OCI-LY1 (cell line): ENCODE data around the gene CRYGS.

Experiments
- H2AFZ ChIP-seq: fragments of 200-600 bp; sonication (generic), shearing (Covaris generic); 2 replicates; pipeline ENCODE4 v1.6.0; 2014; ENCODE audit warnings: antibody characterized with exemption, mild to moderate bottlenecking, low read length
- H3F3A ChIP-seq: fragments of 200-600 bp; sonication (generic), shearing (Covaris generic); 2 replicates; pipeline ENCODE4 v1.6.0; 2014; ENCODE audit warnings: mild to moderate bottlenecking, antibody characterized with exemption, low read length, moderate library complexity; ENCODE audit not compliant: insufficient read depth
- H3K27ac ChIP-seq: fragments of 200-600 bp; sonication (generic); 2 replicates; pipeline ENCODE4 v1.5.1; 2014; ENCODE audit warnings: low read length, mixed run types, mild to moderate bottlenecking, low read depth; ENCODE audit not compliant: poor library complexity, severe bottlenecking
- H3K27me3 ChIP-seq: fragments of 200-600 bp; sonication (generic); 2 replicates; pipeline ENCODE4 v1.6.0; 2014; ENCODE audit warnings: antibody characterized with exemption, mild to moderate bottlenecking, low read length, moderate library complexity; ENCODE audit not compliant: insufficient read depth
- H3K36me3 ChIP-seq: fragments of 200-600 bp; sonication (generic); 2 replicates; pipeline ENCODE4 v1.6.1; 2014; ENCODE audit warnings: mild to moderate bottlenecking, antibody characterized with exemption, low read length, moderate library complexity, mixed read lengths; ENCODE audit not compliant: insufficient read depth
- H3K4me1 ChIP-seq: fragments of 200-600 bp; sonication (generic); 2 replicates; pipeline ENCODE4 v1.5.1; 2014; ENCODE audit warnings: mild to moderate bottlenecking, low read length, moderate library complexity; ENCODE audit not compliant: insufficient read depth, severe bottlenecking
- H3K4me2 ChIP-seq: fragments of 200-600 bp; sonication (generic), shearing (Covaris generic); 2 replicates; pipeline ENCODE4 v1.6.1; 2014; ENCODE audit warnings: low read length
- H3K4me3 ChIP-seq: fragments of 200-600 bp; sonication (generic); 2 replicates; pipeline ENCODE4 v1.5.1; 2014; ENCODE audit warnings: low read length, low read depth, mild to moderate bottlenecking, mixed read lengths; ENCODE audit not compliant: poor library complexity, severe bottlenecking
- H3K79me2 ChIP-seq: fragments of 200-600 bp; shearing (Covaris generic); 2 replicates; pipeline ENCODE4 v1.6.1; 2016; ENCODE audit warnings: mixed run types, low read length, mixed read lengths; ENCODE audit not compliant: insufficient read depth
- H3K9ac ChIP-seq: fragments of 200-600 bp; sonication (generic), shearing (Covaris generic); 2 replicates; pipeline ENCODE4 v1.6.1; 2014; ENCODE audit warnings: mild to moderate bottlenecking, low read length, mixed read lengths
- H3K9me2 ChIP-seq: fragments of 200-600 bp; sonication (generic), shearing (Covaris generic); 2 replicates; pipeline ENCODE4 v1.6.1; 2014; ENCODE audit warnings: low read depth, mild to moderate bottlenecking, low read length, mixed read lengths
- H3K9me3 ChIP-seq: fragments of 200-600 bp; shearing (Covaris generic); 2 replicates; pipeline ENCODE4 v1.6.1; 2014; ENCODE audit warnings: low read length, mixed read lengths
- H4K20me1 ChIP-seq: fragments of 200-600 bp; sonication (generic), shearing (Covaris generic); 2 replicates; pipeline ENCODE4 v1.6.0; 2016; ENCODE audit warnings: mild to moderate bottlenecking, low read length; ENCODE audit not compliant: insufficient read depth
- EZH2 ChIP-seq: fragments of 200-600 bp; sonication (generic), shearing (Covaris generic); IDR thresholded peaks from 2 replicates; pipeline ENCODE4 v1.8.0; 2017; ENCODE audit warnings: borderline replicate concordance, mixed run types, mild to moderate bottlenecking, antibody characterized with exemption, low read length, moderate library complexity, mixed read lengths
- TF ChIP-seq, protein P1 (sequence below): fragments of 200-600 bp; sonication (generic), shearing (Covaris generic); IDR thresholded peaks from 2 replicates; pipeline ENCODE4 v1.5.1; 2017; ENCODE audit warnings: mild to moderate bottlenecking, antibody characterized with exemption, low read length, moderate library complexity, mixed read lengths

CRYGS gene

DNA sequence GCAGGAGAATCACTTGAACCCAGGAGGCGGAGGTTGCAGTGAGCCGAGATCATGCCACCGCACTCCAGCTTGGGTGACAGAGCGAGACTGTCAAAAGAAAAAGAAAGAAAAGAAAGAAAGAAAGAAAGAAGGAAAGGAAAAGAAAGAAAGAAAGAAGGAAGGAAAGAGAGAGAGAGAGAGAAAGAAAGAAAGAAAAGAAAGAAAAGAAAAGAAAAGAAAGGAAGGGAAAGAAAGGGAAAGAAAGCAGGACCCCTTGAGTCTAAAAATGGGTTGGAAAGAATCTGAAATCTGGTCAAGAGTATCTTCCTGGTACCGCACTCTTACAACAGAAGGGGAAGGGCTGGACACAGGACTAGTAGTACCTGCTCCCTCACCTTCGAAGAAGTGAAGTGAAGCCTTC, 19.6 kb downstream of the CRYGS start:
- Histone ChIP-seq H3K9ac (peak overlapping the region; percentile 64), H3K4me2 (peak overlapping the region; percentile 63), H3K4me1 (peaks cover 69% of the 10 kb centered on the region), H3K4me3 (no peak overlapping the region), H3K27ac (peak overlapping the region; percentile 96), H4K20me1 (no peaks in the 10 kb centered on the region), H2AFZ (no peak overlapping the region), H3K9me3 (no peaks in the 10 kb centered on the region), H3F3A (0 out of 2 replicates have a peak, but pooled peaks cover 9% of the 10 kb centered on the region), H3K27me3 (no peaks in the 10 kb centered on the region), H3K36me3 (no peaks in the 10 kb centered on the region), H3K9me2 (no peaks in the 10 kb centered on the region), H3K79me2 (no peaks in the 10 kb centered on the region)
- TF ChIP-seq EZH2: no peak
- TF ChIP-seq, protein P1, sequence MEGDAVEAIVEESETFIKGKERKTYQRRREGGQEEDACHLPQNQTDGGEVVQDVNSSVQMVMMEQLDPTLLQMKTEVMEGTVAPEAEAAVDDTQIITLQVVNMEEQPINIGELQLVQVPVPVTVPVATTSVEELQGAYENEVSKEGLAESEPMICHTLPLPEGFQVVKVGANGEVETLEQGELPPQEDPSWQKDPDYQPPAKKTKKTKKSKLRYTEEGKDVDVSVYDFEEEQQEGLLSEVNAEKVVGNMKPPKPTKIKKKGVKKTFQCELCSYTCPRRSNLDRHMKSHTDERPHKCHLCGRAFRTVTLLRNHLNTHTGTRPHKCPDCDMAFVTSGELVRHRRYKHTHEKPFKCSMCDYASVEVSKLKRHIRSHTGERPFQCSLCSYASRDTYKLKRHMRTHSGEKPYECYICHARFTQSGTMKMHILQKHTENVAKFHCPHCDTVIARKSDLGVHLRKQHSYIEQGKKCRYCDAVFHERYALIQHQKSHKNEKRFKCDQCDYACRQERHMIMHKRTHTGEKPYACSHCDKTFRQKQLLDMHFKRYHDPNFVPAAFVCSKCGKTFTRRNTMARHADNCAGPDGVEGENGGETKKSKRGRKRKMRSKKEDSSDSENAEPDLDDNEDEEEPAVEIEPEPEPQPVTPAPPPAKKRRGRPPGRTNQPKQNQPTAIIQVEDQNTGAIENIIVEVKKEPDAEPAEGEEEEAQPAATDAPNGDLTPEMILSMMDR: no peak

DNA sequence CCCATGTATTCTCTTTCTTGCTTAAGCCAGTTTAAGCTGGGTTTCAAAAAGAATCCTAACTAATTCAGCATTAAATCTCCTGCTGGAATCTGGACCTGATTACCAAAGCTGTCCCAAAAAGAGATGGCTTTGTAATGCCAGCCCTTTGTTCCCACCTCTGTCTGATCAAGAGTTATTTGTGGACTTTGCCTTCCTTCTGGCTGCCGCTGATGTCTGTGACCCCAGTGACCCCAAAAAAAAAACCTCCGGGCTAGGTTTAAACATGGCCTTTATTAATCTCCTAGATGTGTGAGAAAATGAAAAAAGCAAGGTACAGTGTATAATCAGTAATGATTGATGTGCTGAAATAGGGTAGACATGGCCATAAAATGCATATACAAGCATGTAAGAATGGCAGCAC, 20.7 kb downstream of the CRYGS start:
- Histone ChIP-seq H3K4me3 (no peak overlapping the region), H3K9me3 (no peaks in the 10 kb centered on the region), H3K27ac (peak overlapping the region; percentile 37), H4K20me1 (no peaks in the 10 kb centered on the region), H3K9ac (no peak overlapping the region), H3K4me2 (no peak overlapping the region), H3F3A (0 out of 2 replicates have a peak, but pooled peaks cover 12% of the 10 kb centered on the region), H3K4me1 (peaks cover 70% of the 10 kb centered on the region), H3K79me2 (no peaks in the 10 kb centered on the region), H3K9me2 (no peaks in the 10 kb centered on the region), H3K27me3 (no peaks in the 10 kb centered on the region), H2AFZ (no peak overlapping the region), H3K36me3 (no peaks in the 10 kb centered on the region)
- no peak for TF ChIP-seq EZH2
- TF ChIP-seq, protein P1: no peak

DNA sequence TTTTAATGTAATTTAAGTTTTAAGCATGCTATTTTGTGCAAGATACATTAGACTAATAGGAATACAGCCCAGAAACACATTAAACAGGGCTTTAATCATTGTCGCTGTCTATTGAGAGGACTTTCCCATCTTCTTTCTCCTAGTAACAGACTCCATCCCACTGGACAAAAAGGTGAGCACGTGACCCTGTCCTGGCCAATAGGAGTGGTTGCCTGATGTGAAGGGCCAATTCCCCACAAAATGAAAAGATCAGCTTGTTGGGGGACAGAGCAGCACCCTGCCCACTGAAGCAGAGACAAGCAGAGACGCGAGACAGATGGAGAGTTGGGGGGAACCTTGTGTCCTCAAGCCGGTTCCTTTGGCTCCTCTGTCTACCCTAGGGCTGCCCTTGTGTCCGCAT, 21.2 kb downstream of the CRYGS start:
- Histone ChIP-seq H3K4me1 (peaks cover 74% of the 10 kb centered on the region), H3F3A (0 out of 2 replicates have a peak, but pooled peaks cover 12% of the 10 kb centered on the region), H3K36me3 (no peaks in the 10 kb centered on the region), H3K4me2 (no peak overlapping the region), H4K20me1 (no peaks in the 10 kb centered on the region), H2AFZ (no peak overlapping the region), H3K27me3 (no peaks in the 10 kb centered on the region), H3K79me2 (no peaks in the 10 kb centered on the region), H3K27ac (peak overlapping the region; percentile 44), H3K9me3 (no peaks in the 10 kb centered on the region), H3K4me3 (no peak overlapping the region), H3K9me2 (no peaks in the 10 kb centered on the region), H3K9ac (no peak overlapping the region)
- TF ChIP-seq, protein P1: no peak
- no peak for TF ChIP-seq EZH2
